Inferior parietal cortex (tissue), 1 donor: ENCODE data around the gene C1QTNF9.
"Not testable (repeated sequence)": the region's sequence is repeated elsewhere in the genome, so short reads cannot be mapped to it uniquely, and the experiment has no call there.

Experiments
- DNase-seq: peaks from one replicate; pipeline ENCODE4 v3.0.0-alpha.2; 2016; ENCODE audit errors: extremely low spot score

The C1QTNF9 gene

GRCh38 chr13:24361113-24361512, 51.7 kb downstream of the C1QTNF9 start:
- no peak for DNase-seq

GRCh38 chr13:24361852-24362366, 52.5 kb downstream of the C1QTNF9 start:
- no peak for DNase-seq

GRCh38 chr13:24362435-24362952, 53.1 kb downstream of the C1QTNF9 start:
- DNase-seq: no peak

- DNase-seq: no peak
Observed at GRCh38 chr13:24365191-24365590, 55.8 kb downstream of the C1QTNF9 start.

- DNase-seq: not testable (repeated sequence)
Observed at GRCh38 chr13:24366315-24366714, 56.9 kb downstream of the C1QTNF9 start.

- DNase-seq: not testable (repeated sequence)
Observed at GRCh38 chr13:24371273-24371672, 61.9 kb downstream of the C1QTNF9 start.
